Vagina (tissue), 2 donors: ENCODE measurements around the gene LSG1. TPM values are rescaled to one million over a fixed set of nuclear protein-coding genes. Genes with fewer than 3 reads are reported as not detected.

Experiments used
- DNase-seq, 2 donors: peaks; one replicate each; pipeline ENCODE4 v3.0.0-alpha.2; 2017; ENCODE audit errors: extremely low spot score in 2 of 2
- H3K27ac ChIP-seq: fragments of 200-600 bp; sonication (generic); one replicate; pipeline ENCODE4 v1.5.1; 2019
- H3K27me3 ChIP-seq: fragments of 200-600 bp; sonication (generic); one replicate; pipeline ENCODE4 v1.5.1; 2019
- H3K36me3 ChIP-seq, 2 donors: fragments of 200-600 bp; sonication (generic); one replicate each; pipeline ENCODE4 v1.5.1; 2017 to 2019
- H3K4me1 ChIP-seq: fragments of 200-600 bp; sonication (generic); one replicate; pipeline ENCODE4 v1.5.1; 2019
- H3K4me3 ChIP-seq, 2 donors: fragments of 200-600 bp; sonication (generic); 1 replicate in 1 of 2; 2 replicates in 1 of 2; pipeline ENCODE4 v1.5.1; 2016 to 2019
- H3K9me3 ChIP-seq: fragments of 200-600 bp; sonication (generic); one replicate; pipeline ENCODE4 v1.5.1; 2019
- POLR2A ChIP-seq, 2 donors: fragments of 450-650 bp; IDR thresholded peaks; one replicate each; pipeline ENCODE4 v1.6.1; 2017; ENCODE audit warnings: antibody characterized with exemption in 2 of 2, mild to moderate bottlenecking in 2 of 2, moderate library complexity in 2 of 2
- POLR2AphosphoS5 ChIP-seq, 2 donors: sonication (generic); formaldehyde crosslinking; IDR thresholded peaks; one replicate each; pipeline ENCODE4 v1.9.0; 2017; ENCODE audit warnings: antibody characterized with exemption in 2 of 2, mild to moderate bottlenecking in 2 of 2, low read depth in 1 of 2; ENCODE audit not compliant: insufficient read depth in 1 of 2
- intact Hi-C: fragments of 100-400 bp; cut with DNase I; formaldehyde crosslinking; loops from one replicate; pipeline ENCODE4 v1.15.1; 2023
- total RNA-seq: library from RNA; depleted of rRNA; stranded (reverse); fragments of >200 nt; gene quantifications from one replicate; pipeline ENCODE4 v1.2.3, GENCODE V29; 2016
- TF ChIP-seq, protein P1 (sequence below), 3 experiments: fragments of 450-650 bp in 2 of 3; fragments of 200-600 bp in 1 of 3; sonication (generic) in 1 of 3; IDR thresholded peaks; one replicate each; pipeline ENCODE4 v1.5.1; 2017 to 2019; ENCODE audit warnings: antibody characterized with exemption in 3 of 3, mild to moderate bottlenecking in 2 of 3, moderate library complexity in 2 of 3

LSG1 gene
- total RNA-seq, 1 donor from 2014 or later = 40.3 TPM

DNA sequence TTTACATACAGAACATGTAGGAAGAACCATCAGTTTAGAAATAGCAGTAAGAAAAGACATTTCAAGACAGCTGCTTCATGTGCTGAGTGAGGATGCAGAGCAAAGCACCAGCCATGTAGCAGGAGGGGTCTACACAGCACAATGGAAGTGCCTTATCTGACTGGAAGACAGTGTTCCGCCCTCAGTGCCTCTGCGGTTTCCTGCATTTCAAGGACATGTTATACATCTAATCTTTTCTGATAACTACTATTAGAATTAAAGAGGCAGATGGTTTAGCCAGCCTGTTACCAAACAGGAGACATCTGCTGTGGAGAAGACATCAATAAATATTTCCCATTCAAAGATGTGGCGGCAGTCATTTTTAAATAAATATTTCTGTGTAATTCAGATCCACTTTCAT, 10.6 kb downstream of the LSG1 start:
- H3K27ac ChIP-seq = no peak overlapping the region
- H3K4me3 ChIP-seq = no peak overlapping the region
- no peaks in the 10 kb centered on the region for H3K27me3 ChIP-seq
- no peaks in the 10 kb centered on the region for H3K4me1 ChIP-seq
- peaks cover 0 to 84% of the 10 kb centered on the region in 2 donors for H3K36me3 ChIP-seq
- TF ChIP-seq POLR2AphosphoS5 (IDR thresholded peaks at IDR 0.05; ENCODE audit: insufficient read depth in 1 of 2, low read depth in 1 of 2) (no peak), POLR2A (IDR thresholded peaks at IDR 0.05) (no peak)
- TF ChIP-seq, protein P1, sequence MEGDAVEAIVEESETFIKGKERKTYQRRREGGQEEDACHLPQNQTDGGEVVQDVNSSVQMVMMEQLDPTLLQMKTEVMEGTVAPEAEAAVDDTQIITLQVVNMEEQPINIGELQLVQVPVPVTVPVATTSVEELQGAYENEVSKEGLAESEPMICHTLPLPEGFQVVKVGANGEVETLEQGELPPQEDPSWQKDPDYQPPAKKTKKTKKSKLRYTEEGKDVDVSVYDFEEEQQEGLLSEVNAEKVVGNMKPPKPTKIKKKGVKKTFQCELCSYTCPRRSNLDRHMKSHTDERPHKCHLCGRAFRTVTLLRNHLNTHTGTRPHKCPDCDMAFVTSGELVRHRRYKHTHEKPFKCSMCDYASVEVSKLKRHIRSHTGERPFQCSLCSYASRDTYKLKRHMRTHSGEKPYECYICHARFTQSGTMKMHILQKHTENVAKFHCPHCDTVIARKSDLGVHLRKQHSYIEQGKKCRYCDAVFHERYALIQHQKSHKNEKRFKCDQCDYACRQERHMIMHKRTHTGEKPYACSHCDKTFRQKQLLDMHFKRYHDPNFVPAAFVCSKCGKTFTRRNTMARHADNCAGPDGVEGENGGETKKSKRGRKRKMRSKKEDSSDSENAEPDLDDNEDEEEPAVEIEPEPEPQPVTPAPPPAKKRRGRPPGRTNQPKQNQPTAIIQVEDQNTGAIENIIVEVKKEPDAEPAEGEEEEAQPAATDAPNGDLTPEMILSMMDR (IDR thresholded peaks at IDR 0.05) = no peak
- no peaks in the 10 kb centered on the region for H3K9me3 ChIP-seq
- no peak for DNase-seq
- intact Hi-C loops = no loop called here

DNA sequence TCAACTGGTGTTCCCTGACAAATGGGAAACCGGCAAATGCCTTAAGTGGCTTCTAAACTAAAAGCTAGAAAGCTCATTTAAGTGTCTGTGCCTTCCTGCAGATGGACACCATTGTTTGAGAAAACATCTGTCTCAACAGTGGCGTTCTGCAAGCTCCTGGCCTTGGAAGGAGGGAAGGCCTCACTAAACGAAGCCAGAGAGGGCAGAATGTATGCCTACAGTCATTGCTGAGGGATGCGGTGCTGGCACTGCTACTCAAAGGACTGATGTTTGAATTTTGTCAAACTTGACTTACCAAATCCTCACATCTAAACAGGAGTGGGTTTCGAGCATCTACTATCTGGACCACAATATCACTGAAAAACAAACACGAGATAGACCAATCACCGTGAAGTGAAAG, 12.2 kb downstream of the LSG1 start:
- intact Hi-C loops = no loop called here
- TF ChIP-seq POLR2A (IDR thresholded peaks at IDR 0.05) (no peak), POLR2AphosphoS5 (IDR thresholded peaks at IDR 0.05; ENCODE audit: insufficient read depth in 1 of 2, low read depth in 1 of 2) (no peak)
- TF ChIP-seq, protein P1 (IDR thresholded peaks at IDR 0.05) = no peak
- Histone ChIP-seq H3K27me3 (no peaks in the 10 kb centered on the region), H3K9me3 (no peaks in the 10 kb centered on the region), H3K27ac (no peak overlapping the region), H3K4me3 (no peak overlapping the region), H3K4me1 (no peaks in the 10 kb centered on the region), H3K36me3 (peaks cover 0 to 76% of the 10 kb centered on the region in 2 donors)
- no peak for DNase-seq

DNA sequence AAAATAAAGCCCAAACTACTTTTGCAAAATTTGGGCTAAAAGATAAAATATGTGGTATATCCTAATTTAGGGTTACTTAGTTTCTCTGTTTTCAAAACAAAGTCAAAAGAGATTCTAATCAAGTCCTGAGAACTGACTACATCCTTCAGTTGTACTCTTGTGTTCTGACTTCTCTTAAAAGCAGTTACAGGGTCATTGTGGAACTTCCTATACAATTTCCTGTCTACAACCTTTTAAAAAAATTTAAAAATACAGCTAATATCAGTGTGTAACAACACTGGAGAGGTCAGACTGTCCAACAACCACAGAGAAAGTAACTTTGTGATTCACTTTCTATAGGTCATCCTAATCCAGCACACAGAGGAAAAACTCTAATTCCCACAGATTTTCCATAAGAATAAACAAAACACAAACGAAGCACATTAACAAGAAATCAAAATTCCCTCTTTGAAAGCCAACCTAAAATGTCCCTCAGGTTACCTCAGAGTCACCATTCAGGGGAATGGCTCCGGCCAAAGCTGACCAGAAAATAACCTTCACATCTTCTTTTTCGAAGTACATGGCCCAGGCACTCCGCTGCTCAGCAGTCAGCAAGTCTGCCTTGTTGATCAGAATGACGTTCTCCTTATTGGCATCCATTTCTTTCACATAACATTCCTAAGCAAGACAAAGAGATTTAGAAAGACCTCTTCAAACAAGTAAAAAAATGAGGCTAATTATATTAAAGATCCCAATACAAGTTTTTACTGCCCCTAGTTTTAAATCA, 13.3 kb downstream of the LSG1 start:
- H3K4me1 ChIP-seq = no peaks in the 10 kb centered on the region
- H3K36me3 ChIP-seq = peaks cover 0 to 72% of the 10 kb centered on the region in 2 donors
- no peak for DNase-seq
- TF ChIP-seq POLR2AphosphoS5 (IDR thresholded peaks at IDR 0.05; ENCODE audit: insufficient read depth in 1 of 2, low read depth in 1 of 2) = no peak
- TF ChIP-seq POLR2A (IDR thresholded peaks at IDR 0.05) = no peak
- TF ChIP-seq, protein P1 (IDR thresholded peaks at IDR 0.05) = no peak
- intact Hi-C loops = no loop called here
- H3K27ac ChIP-seq = no peak overlapping the region
- no peaks in the 10 kb centered on the region for H3K27me3 ChIP-seq
- no peak overlapping the region for H3K4me3 ChIP-seq
- no peaks in the 10 kb centered on the region for H3K9me3 ChIP-seq

DNA sequence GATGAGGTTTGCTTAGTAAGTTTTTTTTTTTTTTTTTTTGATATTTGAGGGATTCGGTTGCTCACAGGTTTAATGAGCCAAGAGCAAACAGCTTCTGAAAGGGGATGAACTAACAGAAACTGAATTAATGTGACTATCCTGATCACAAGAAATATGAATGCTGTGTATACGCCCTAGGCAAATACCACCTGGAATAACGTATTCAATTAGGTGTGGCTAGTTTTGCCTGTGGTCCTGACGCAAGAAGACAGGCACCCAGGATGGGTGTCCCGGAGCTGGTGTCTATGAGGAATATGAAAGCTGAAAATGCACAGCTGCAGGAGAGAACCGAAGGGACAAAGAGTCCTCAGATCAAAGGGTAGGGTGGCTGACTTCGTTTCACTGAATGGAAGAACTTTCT, 14.6 kb downstream of the LSG1 start:
- DNase-seq = no peak
- peaks cover 0 to 72% of the 10 kb centered on the region in 2 donors for H3K36me3 ChIP-seq
- no peak overlapping the region for H3K4me3 ChIP-seq
- no peak overlapping the region for H3K27ac ChIP-seq
- intact Hi-C loops = no loop called here
- H3K4me1 ChIP-seq = no peaks in the 10 kb centered on the region
- H3K27me3 ChIP-seq = no peaks in the 10 kb centered on the region
- no peaks in the 10 kb centered on the region for H3K9me3 ChIP-seq
- no peak for TF ChIP-seq POLR2AphosphoS5 (IDR thresholded peaks at IDR 0.05; ENCODE audit: insufficient read depth in 1 of 2, low read depth in 1 of 2)
- TF ChIP-seq POLR2A (IDR thresholded peaks at IDR 0.05) = no peak
- TF ChIP-seq, protein P1 (IDR thresholded peaks at IDR 0.05) = no peak

DNA sequence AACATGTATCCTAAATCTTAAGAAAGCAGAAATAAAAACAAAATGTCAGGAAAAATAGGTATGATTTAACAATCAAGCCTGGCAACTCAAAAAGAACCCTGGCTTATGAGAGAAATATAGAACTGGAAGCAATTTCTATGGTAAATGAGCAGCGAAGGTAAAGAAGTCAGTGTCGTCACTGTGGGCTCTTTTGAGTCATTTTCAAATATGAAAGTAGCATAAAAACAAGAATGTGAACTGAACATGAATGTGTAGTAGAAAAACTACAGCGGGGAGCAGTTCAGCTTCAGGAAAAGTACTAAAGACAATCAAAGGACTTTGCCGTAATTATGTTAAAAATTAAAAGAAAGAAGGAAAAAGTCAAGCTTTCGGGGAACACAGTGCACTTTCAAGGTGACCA, 17.5 kb downstream of the LSG1 start:
- H3K36me3 ChIP-seq = peaks cover 0 to 70% of the 10 kb centered on the region in 2 donors
- DNase-seq = no peak

More for the DNA sequence above, 17.5 kb downstream of the LSG1 start:
- no peaks in the 10 kb centered on the region for H3K27me3 ChIP-seq
- intact Hi-C loops = no loop called here
- no peaks in the 10 kb centered on the region for H3K9me3 ChIP-seq
- TF ChIP-seq POLR2A (IDR thresholded peaks at IDR 0.05) (no peak), POLR2AphosphoS5 (IDR thresholded peaks at IDR 0.05; ENCODE audit: insufficient read depth in 1 of 2, low read depth in 1 of 2) (no peak)
- TF ChIP-seq, protein P1 (IDR thresholded peaks at IDR 0.05) = no peak
- no peaks in the 10 kb centered on the region for H3K4me1 ChIP-seq
- no peak overlapping the region for H3K4me3 ChIP-seq
- H3K27ac ChIP-seq = no peak overlapping the region
